ENCODE results near the gene PPP3CA.

PPP3CA gene

DNA sequence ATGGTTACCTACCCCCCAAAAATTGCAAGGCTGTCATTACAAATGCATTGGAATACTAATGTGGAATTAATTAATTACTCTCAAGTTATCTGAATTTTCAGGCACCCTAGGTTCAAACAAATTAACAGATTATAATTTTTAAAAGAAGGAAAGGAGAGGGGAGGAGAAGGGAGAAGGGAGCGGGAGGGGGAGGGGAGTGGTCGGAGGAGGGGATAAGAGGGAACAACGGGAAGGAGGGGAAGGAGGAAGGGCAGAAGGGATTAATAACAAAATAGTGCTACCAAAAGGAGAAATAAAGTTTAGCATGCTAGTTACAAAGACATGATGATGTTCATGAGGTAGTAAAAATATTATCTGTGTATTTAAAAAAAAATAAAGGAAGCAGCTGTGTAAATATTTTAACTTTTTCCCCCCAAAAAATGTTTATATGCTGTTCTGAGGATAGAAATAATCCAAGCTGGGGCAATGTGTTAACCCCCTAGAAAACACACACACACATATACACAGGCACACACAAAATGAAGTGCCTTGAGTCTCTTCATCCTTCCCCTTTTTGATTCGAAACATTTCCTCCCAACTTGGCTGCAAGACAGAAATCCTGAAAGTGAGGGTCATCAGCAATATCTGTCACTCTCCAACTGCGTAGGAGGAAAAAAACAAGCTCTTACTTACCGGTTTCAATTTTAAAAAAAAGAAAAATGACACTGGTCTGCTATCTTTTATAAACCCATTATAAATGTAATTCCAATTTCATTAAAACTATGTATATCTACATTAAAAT is 58.8 kb downstream of the PPP3CA start:
- no peak for DNase-seq (ENCODE audit: low read depth in 2 of 2)

DNA sequence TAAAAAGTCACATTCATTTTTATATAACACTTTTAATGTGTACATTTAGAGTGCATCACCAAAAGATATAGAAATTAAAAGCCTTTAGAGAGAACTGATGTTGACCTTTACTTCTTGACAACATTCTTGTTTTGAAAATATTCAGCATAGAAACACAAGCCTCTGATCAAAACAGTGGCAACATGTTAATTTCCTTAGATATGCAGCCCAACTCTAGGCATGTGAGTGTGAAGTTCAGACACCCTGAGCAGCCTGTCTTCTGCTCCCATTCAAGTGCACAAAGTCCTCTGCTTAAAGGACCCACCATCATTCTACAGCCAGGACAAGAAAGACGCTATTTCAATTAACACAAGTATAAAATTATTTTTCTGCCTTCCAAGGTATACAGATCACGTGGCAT is 60.0 kb downstream of the PPP3CA start:
- no peak for DNase-seq (ENCODE audit: low read depth in 2 of 2)

- no peak for DNase-seq (ENCODE audit: low read depth in 2 of 2)
These were observed 60.7 kb downstream of the PPP3CA start for GRCh38 chr4:101286663-101287062.

DNA sequence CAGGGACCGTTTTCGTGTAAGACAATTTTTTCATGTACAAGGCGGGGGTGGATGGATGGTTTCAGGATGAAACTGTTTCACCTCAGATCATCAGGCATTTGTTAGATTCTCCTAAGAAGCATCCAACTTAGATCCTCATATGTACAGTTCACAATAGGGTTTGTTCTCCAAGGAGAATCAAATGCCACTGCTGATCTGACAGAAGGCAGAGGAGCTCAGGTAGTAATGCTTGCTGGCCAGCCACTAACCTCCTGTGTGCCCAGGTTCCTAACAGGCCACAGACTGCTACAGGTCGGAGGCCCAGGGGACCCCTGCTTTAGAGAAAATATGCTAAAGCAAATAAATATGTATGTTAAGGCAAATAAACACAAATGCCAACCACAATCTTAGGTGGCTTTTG is 61.3 kb downstream of the PPP3CA start:
- DNase-seq (ENCODE audit: low read depth in 2 of 2): no peak

DNA sequence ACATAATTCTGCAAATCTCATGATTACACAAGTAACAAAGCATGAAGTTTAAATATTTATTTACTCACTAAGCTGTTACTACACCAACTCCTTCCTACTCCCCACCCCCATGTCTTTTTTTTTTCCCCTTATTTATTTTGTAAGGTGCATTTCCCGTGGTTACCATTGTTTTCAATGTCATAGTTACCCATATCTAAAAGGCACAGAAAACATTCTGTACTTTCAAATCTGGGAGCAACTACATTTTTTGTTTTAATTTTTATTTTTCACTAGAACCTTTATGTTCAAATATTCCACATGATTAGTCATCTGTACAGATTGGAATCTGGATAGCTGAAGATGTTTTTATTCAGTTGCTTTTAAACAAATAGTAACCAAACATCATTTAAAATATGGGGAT is 62.8 kb downstream of the PPP3CA start:
- no peak for DNase-seq (ENCODE audit: low read depth in 2 of 2)

GRCh38 chr4:101283434-101283833 is 63.9 kb downstream of the PPP3CA start:
- no peak for DNase-seq (ENCODE audit: low read depth in 2 of 2)

DNA sequence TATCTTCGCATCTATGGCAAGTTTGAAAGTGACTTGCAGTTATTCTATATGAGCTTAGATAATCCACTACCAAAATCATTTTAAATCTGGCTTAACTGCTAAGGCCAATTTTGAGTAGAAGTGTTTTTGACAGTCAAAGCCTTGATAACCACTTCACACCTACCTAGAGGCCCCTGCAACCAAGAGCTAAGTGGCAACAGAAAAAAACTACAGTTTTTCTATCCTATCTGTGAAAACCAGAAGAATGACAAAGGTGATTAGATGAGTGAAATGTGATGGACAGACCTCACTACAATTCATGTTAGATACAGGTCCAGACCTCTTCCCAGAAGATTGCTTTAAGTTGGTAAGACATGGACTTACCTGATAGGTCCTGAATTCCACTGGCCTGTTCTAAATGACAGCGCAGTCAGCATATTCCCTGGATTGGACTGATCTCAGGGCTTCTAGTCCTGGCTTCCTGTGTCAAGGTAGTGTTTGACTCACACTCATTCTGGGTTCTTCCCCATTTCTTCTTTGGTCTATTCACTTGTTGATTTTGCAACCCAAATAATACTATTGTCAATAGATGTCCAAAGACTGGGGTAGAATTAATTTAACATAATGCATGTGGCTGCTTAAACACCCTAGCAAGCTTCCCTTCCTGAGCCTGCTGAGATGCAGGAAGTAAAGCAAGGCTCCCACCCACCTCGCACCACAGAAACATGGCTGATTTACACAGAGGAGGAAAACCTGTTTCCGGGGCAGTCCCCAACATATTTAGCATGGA is 65.1 kb downstream of the PPP3CA start:
- no peak for DNase-seq (ENCODE audit: low read depth in 2 of 2)

DNA sequence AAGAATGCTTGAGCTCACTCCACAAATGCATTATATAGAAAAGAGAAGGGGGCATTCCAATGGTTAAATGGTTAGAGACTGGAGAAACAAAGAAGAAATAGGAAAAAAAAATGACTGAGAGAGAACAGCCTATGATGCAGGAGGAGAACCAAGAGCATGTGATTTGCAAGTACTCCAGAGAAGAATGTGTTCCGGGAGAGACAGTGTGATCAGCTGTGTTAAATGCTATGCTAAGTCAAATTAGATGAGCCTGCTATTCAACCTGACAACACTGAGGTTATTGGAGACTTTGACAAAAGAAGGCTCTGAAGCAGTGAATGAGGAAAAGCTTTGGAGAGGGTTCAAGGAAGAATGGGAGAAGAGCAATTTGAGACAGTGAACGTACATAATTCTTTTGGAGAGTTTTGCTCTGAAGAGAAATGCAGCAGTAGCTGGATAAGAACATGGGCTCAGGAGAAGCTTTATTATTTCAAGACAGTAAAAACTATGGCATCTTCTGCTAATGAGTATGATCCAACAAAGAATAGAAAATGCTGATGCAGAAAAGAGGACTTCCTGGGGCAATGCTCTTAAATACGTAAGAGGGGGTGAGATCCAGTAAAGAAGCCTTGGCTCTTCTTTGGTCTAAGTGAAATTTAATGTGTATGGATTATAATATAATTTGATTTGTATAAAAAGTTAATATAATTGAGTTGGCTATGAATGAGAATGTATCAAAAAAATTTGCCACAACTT is 66.3 kb downstream of the PPP3CA start:
- DNase-seq (ENCODE audit: low read depth in 2 of 2): no peak

DNA sequence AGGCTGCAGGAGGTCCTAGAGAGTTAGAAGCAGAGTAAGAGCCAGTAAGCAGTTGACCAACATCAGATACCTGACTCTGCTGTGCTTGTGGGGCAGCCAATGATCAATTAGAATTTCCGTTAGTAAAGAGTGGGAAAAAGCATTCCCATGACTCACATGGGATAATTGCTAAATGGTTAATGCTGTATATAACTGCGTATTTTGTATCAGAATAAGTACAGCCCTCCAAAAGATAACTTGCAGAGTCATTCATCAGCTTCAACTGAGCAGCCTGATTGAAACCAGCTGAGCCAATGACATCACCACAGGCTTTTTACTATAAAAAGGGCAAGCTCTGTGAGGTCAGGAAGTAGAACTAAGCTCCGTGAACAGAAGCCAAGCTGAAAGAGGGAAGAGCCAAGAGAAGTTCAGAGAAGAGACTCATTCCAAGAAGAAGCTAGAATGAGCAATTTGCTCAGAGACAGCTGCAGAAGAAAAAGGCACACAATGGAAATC is 67.9 kb downstream of the PPP3CA start:
- no peak for DNase-seq (ENCODE audit: low read depth in 2 of 2)

GRCh38 chr4:101277671-101278070 is 69.7 kb downstream of the PPP3CA start:
- no peak for DNase-seq (ENCODE audit: low read depth in 2 of 2)

GRCh38 chr4:101276661-101277060 is 70.7 kb downstream of the PPP3CA start:
- no peak for DNase-seq (ENCODE audit: low read depth in 2 of 2)

GRCh38 chr4:101274888-101275752 is 72.2 kb downstream of the PPP3CA start:
- DNase-seq (ENCODE audit: low read depth in 2 of 2): no peak

DNA sequence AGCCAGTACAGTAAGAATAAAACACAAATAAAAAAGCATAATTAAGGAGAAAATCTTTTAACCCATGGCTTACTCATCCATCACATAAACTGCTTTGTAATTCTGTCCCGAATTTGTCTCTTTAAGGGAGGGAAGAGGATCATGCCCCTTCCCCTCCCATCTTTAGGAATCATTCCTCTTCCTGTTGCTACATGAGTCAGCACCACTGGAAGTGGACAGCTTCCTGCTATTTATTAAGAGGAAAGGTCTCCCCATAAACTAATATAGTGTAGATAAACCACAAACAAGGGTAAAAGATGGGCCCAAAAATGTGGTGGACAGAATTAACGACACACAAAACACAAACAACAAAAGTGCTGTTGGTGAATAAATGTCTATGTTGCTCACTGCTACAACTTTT is 75.8 kb downstream of the PPP3CA start:
- DNase-seq (ENCODE audit: low read depth in 2 of 2): no peak

- no peak for DNase-seq (ENCODE audit: low read depth in 2 of 2)
These were observed 77.6 kb downstream of the PPP3CA start for GRCh38 chr4:101269682-101270081.

GRCh38 chr4:101265816-101266172 is 81.5 kb downstream of the PPP3CA start:
- no peak for DNase-seq (ENCODE audit: low read depth in 2 of 2)

DNA sequence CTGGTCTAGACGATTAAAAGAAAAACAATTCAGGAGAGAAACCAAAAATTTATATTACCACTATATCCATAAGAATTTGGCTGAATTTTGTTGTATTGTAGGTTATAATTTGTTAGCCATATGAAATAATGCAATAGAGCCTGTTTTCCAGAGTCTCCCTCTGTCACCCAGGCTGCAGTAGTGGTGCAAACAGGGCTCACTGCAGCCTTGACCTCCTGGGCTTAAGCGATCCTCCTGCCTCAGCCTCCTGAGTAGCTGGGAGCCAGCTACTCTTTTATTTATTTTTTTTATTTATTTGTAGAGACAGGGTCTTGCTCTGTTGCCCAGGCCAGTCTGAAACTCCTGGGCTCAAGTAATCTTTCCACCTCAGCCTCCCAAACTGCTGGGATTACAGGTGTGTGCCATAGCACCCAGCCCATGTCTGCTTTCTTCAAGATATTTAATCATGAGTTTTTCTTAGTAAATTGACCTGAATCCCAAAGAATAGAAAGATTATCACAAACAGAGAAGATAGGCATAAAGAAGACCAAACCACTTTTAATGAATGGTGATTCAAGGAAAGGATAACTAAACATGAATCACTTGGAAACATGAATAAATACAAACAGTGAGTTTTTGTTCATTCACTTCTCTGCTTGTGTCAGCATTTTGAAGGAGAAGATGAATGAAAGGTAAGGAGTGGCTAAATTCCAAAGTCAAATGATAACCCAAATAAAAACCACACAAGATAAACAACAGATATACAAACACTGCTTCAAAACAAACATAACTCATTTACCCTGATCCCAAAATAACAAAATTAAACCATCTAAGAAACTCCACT is 82.1 kb downstream of the PPP3CA start:
- no peak for DNase-seq (ENCODE audit: low read depth in 2 of 2)

- no peak for DNase-seq (ENCODE audit: low read depth in 2 of 2)
These were observed 82.8 kb downstream of the PPP3CA start for GRCh38 chr4:101264512-101264911.

GRCh38 chr4:101262683-101263082 is 84.6 kb downstream of the PPP3CA start:
- DNase-seq (ENCODE audit: low read depth in 2 of 2): no peak

- DNase-seq (ENCODE audit: low read depth in 2 of 2): no peak
These were observed 87.5 kb downstream of the PPP3CA start for GRCh38 chr4:101259876-101260275.

- no peak for DNase-seq (ENCODE audit: low read depth in 2 of 2)
These were observed 88.4 kb downstream of the PPP3CA start for GRCh38 chr4:101258883-101259282.

GRCh38 chr4:101256222-101256621 is 91.1 kb downstream of the PPP3CA start:
- DNase-seq (ENCODE audit: low read depth in 2 of 2): no peak
